Activated T-helper 1 cell treated with anti-CD3 and anti-CD28 coated beads, Interleukin-2, amount 50 U/mL, for 16 hours (primary cell): Measurements from ENCODE around the gene PEPD.

Source experiments
- DNase-seq, 2 donors: peaks; one replicate each; pipeline ENCODE4 v3.0.0-alpha.2; 2020; ENCODE audit warnings: low read depth in 1 of 2, low spot score in 1 of 2

The PEPD gene

GRCh38 chr19:33476151-33476707 is 45.4 kb downstream of the PEPD start:
- no peak for DNase-seq

- DNase-seq = no peak
These were observed 47.8 kb downstream of the PEPD start for GRCh38 chr19:33473653-33474305.

- no peak for DNase-seq
These were observed 48.6 kb downstream of the PEPD start for GRCh38 chr19:33472691-33473652.

- DNase-seq = no peak
These were observed 49.4 kb downstream of the PEPD start for GRCh38 chr19:33472226-33472625.

- DNase-seq = no peak
These were observed 50.2 kb downstream of the PEPD start for GRCh38 chr19:33471111-33471996.

- no peak for DNase-seq
These were observed 50.9 kb downstream of the PEPD start for GRCh38 chr19:33470686-33471085.

- no peak for DNase-seq
These were observed 51.6 kb downstream of the PEPD start for GRCh38 chr19:33470040-33470330.

GRCh38 chr19:33469171-33470039 is 52.2 kb downstream of the PEPD start:
- DNase-seq = no peak

- DNase-seq = no peak
These were observed 53.0 kb downstream of the PEPD start for GRCh38 chr19:33468361-33469170.

GRCh38 chr19:33467851-33468250 is 53.7 kb downstream of the PEPD start:
- no peak for DNase-seq

- DNase-seq = no peak
These were observed 55.8 kb downstream of the PEPD start for GRCh38 chr19:33465834-33466233.

- no peak for DNase-seq
These were observed 56.2 kb downstream of the PEPD start for GRCh38 chr19:33465371-33465770.

- DNase-seq = no peak
These were observed 56.9 kb downstream of the PEPD start for GRCh38 chr19:33464733-33465115.

GRCh38 chr19:33464010-33464732 is 57.4 kb downstream of the PEPD start:
- no peak for DNase-seq

- no peak for DNase-seq
These were observed 58.4 kb downstream of the PEPD start for GRCh38 chr19:33463199-33463598.

- DNase-seq = no peak
These were observed 59.3 kb downstream of the PEPD start for GRCh38 chr19:33462112-33462791.

GRCh38 chr19:33461256-33462111 is 60.1 kb downstream of the PEPD start:
- DNase-seq = no peak
